Stimulated activated CD4-positive, alpha-beta T cell treated with anti-CD3 and anti-CD28 coated beads, Interleukin-1b, Interleukin-23, amount 100 ng/mL, for 4 hours (primary cell): ENCODE results near the gene DRC3.
"Not testable (repeated sequence)": the region's sequence is repeated elsewhere in the genome, so short reads cannot be mapped to it uniquely, and the experiment has no call there.

Experiments used
- DNase-seq, 2 donors: peaks; one replicate each; pipeline ENCODE4 v3.0.0-alpha.2; 2020; ENCODE audit warnings: low read depth in 2 of 2

DRC3 gene

DNA sequence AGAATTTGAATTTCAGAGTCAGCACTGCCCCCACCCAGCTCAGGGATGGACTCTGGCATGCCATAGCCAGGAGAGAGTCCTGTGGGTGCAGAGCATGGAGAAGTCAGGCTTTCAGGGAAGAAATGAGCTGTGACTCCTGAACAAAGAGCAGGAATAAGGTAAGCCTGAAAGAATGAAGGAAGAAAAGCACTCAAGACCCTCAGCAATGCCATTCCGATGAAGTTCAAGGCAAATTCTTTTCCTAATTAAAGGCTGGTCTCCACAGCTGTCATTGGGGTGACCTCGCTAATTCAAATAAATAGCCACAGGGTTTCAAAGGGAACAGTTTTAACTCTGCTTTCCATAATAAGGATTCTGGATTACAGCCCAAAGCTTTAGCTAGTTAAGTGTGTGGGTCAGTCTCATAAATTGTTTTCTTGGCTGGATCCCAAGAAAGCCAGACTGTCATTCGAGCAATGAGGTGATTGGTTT is 32.2 kb upstream of the DRC3 start:
- DNase-seq, result no peak

DNA sequence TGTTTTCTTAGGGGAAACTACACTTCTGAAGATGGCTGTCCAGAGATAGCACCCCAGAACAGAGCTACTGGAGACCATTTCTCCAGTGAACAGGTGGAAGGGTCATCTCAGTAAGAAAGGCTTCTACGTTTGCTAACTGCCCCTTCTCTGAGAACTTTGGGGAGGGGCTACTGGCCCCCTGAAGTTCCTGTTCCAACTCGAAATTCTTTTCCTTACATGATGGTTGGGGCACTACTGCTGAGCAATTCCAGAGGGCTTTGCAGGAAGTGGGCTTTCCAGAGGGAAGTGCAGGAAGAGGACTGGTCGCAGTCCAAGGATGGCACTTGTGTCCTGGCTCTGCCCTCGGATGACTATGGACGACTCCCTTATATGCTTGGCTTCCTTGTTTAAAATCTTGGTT is 31.6 kb upstream of the DRC3 start:
- DNase-seq, result no peak

DNA sequence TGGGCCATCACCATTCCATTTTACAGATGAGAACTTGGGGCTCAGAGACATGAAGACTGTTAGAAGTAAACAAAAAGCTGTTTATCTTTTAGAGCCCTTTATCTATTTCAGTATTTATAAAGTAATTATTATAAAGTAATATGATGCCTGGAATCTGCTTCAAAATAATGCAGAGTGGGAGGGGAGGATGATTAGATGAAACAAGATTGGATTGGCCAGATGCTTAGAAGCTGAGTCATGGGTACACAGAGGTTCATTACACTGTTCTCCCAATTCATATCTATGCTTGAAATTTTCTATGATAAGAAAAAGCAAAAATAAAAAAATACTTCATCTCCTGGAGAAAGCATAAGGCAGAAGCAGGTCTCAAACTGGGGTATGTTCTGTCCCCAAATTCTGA is 29.8 kb upstream of the DRC3 start:
- no peak for DNase-seq

DNA sequence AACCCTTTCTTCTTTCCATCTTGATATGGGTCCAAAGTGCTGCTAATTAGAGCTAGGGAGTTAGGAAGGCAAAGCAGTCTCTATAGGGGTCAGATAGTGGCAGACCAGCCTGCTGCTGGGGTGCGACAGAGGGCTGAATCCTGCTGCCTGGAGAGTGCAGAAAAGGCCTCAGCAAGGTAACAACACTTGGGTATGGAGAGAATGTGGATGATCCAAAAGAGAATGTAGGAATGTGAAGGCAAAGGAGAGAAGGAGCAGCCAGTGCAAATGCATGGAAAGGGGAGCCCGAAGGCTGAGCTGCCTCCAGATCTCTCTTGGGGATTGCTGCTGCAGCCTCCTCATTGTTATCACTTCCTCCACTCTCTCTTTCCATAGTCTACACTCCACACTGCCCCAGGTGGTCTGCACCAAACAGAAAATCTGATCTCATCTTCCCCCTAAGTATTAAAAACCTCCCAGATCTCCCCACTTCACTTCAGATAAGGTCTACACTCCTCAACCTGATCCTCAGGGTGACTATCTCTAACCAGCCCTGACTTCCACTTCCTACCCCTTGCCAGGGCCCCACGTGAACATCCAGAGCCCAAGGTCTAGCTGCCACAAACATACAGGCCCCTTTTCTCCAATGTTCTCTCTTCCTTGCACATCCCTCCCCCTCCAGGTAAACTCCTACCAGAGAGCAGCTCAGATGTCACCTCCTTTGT is 29.2 kb upstream of the DRC3 start:
- no peak for DNase-seq

DNA sequence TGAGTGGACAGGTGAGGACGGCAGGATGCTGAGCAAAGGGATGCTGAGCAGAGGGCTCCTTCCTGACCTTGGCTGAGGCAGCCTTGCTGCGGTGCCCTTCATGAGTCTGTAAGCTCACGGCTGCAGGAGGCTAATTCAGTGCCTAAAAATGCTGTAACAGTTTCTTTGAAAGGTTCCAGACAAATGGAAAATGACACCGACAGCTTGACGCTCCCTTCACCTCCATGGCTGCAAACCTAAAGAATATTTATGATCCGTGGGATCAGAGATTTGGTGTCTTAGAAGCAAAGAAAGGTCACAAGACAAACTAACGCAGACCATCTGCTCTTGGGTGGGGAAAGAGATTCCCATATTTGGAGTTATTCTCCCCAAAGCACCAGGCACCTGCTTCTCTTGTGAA is 28.4 kb upstream of the DRC3 start:
- no peak for DNase-seq

DNA sequence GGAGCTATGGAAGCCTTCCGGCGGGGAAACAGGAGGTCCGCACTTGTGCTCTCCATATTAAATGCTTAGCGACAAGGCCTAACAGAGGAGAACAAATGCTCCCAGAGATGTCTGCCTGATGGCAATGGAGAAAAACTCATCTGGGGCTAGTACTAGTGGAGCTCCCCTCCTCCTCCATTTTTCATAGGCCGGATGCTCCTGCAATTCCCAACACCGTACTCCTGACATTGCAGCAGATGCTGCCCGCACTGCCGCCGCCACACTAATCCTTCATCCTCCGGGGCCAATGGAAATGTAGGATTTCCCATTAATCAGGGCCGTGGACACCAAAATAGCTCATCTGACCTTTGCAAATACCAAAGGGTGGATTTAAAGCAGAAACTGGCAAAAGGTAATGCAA is 27.9 kb upstream of the DRC3 start:
- no peak for DNase-seq

DNA sequence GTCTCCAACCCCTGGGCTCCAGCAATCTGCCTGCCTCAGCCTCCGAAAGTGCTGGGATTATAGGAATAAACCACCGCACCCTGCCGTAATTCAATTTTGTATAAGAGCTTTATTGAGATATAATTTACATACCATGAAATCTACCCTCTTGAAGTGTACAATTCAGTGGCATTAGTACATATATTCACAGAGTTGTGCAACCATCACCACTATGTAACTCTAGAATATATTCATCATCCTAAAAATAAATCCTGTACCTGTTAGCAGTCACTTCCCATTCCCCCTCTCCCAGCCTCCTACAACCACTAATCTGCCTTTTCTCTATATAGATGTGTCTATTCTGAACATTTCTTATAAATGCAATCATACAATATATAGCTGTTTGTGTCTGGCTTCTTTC is 26.6 kb upstream of the DRC3 start:
- no peak for DNase-seq

DNA sequence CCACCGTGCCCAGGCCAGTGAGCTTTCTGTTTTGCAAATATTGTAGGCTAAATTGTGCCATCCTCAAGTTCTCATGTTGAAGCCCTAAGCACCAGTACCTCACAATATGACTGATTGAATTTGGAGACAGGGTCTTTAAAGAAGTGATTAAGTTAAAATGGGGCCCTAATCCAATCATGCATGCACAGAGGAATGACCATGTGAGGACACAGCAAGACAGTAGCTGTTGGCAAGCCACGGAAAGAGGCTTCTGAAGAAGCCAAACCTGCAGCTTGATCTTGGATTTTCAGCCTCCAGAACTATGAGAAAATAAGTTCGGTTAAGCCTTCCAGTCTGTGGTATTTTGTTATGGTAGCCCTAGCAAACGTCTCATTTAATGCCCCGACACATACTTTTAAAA is 25.4 kb upstream of the DRC3 start:
- no peak for DNase-seq

DNA sequence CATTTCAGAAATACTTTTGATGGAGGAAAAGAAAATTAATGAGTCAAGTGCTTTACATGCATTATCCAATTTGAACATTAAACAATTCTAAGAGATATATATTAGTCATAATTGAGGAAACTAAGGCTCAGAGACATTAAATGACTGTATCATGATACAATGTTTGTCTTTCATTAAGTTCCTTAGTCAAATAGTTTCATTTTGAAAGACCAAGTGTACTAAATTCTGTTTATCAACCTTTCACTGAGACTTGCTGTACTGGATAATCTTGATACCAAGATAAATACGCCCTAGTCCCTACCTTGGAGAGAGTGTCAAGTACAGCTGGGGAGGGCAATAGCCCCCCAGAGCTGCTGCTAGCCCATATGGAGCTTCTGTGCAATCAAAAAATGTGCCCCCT is 24.7 kb upstream of the DRC3 start:
- DNase-seq, result no peak

DNA sequence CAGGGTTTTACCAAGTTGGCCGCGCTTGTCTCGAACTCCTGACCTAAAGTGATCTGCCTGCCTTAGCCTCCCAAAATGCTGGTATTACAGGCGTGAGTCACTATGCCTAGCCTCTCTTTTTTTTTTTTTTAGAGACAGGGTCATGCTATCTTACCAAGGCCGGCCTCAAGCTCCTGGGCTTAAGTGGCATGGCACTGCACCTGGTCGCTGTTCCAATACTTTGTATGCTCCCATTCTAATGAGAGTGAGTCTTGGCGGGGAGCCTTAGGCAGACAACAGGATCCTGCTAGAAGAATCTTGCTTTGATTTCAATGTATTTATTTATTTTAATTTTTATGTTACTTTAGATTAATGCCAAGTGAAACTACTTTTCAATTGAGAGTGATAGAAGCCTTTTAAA is 22.3 kb upstream of the DRC3 start:
- DNase-seq, result no peak

DNA sequence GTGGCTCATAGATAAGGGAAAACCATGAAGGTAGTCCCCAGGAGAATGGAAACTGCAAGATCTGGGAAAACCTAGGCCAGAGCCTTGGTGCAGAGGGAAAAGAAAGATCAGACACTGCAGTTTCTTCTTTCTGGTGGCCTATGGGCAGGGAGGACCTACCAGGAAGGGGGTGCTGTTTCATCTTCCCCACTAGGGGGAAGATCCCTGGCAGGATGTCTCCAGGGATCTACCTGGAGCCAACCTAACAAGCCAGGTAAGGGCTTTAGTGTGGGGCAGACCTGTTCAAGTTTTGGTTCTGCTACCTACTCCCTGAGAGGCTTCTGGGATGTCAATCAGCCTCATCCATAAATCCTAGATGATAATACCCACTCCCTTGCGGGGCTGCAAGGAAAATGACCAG is 21.9 kb upstream of the DRC3 start:
- DNase-seq, result no peak

DNA sequence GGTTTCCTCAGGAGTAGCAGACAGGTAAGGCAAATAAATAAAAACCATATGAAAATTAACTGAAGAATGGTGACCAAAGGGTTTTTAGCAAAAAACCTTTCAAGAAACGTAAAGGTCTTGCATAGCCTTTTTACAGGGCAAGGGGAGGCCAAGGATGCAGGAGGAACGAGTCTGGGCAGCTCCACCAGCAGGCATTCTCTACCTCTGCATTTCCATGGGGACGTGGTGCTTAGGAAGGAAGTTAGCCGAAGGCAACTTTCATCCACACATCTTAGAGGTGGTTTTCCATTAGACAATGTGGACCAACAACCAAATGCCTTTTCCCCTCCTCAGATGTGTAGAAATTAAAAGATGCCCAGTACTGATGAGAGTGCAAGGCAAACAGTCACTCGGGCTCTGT is 21.1 kb upstream of the DRC3 start:
- DNase-seq, result no peak

DNA sequence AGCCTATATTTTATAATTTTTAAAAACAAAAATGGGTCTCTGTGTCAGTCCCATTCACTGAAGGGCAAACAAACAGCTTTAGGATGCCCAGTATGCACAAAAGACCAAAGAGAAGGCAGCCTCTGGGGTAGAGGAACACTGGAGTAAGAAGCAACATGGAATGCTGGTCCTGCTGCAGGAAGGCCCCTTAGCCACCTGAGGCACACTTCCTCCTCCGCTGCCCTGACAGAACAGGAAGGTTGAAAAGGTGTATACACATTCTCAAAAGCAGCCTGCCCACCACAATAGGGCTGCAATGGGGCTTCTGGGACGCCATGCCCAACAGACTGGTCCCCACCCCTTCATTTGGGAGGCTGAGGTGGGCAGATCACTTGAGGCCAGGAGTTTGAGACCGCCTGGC is 20.0 kb upstream of the DRC3 start:
- DNase-seq, result no peak

DNA sequence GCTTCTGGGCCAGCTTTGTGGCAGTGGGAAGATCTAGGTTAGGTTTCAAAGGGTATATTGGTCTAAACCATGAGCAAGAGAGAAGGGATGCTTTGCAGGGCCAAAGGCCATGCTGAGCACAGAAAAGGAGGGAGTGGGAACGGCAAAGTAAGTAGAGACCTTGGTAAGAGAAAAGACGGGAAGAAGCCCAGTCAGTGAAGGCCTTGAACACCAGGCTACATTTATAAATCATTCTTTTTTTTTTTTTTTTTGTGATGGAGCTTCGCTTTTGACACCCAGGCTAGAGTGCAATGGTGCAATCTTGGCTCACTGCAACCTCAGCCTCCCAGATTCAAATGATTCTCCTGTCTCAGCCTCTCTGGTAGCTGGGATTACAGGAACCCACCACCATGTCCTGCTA is 18.6 kb upstream of the DRC3 start:
- no peak for DNase-seq

DNA sequence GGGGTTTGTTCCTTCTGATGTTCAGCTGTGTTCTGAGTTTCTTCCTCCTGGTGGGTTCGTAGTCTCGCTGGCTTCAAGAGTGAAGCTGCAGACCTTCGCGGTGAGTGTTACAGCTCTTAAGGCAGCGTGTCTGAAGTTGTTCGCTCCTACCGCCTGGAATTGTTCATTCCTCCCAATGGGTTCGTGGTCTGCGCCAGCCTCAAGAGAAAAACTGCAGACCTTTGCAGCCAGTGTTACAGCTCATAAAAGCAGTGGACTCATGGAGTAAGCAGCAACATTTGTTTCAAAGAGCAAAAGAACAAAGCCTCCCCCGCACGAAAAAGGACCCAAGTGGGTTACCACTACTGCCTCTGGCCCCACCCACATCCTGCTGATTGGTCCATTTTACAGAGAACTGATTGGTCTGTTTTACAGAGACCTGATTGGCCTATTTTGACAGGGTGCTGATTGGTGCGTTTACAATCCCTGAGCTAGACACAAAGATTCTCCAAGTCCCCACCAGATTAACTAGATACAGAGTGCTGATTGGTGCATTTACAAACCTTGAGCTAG is 16.8 kb upstream of the DRC3 start:
- DNase-seq, result not testable (repeated sequence)

DNA sequence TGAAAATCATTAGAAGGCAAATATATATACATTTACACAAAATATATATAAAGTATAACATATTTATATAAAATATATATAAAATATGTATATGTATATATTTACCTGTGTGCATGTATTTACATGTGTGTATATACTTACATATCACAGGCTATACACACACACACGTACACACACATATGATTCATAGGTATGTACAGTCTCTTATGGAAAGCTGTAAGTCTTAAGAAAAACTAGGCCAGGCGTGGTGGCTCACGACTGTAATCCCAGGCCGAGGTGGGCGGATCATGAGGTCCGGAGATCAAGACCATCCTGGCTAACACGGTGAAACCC is 15.1 kb upstream of the DRC3 start:
- no peak for DNase-seq

DNA sequence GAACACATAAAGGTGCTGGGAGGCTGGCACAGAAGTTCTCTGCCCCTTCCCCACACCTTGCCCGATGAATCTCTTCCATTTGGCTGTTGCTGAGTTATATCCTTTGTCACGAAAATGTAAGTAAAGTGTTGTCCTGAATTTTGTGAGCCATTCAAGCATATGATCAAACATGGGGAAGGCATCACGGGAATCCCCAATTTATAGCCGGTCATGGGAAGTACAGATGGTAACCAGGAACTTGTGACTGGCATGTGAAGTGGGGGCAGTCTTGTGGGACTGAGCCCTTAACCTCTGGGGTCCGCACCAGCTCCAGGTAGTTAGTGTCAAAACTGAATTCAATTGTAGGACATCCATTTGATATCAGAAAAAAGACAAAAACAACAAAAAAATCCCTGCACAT is 13.7 kb upstream of the DRC3 start:
- no peak for DNase-seq

DNA sequence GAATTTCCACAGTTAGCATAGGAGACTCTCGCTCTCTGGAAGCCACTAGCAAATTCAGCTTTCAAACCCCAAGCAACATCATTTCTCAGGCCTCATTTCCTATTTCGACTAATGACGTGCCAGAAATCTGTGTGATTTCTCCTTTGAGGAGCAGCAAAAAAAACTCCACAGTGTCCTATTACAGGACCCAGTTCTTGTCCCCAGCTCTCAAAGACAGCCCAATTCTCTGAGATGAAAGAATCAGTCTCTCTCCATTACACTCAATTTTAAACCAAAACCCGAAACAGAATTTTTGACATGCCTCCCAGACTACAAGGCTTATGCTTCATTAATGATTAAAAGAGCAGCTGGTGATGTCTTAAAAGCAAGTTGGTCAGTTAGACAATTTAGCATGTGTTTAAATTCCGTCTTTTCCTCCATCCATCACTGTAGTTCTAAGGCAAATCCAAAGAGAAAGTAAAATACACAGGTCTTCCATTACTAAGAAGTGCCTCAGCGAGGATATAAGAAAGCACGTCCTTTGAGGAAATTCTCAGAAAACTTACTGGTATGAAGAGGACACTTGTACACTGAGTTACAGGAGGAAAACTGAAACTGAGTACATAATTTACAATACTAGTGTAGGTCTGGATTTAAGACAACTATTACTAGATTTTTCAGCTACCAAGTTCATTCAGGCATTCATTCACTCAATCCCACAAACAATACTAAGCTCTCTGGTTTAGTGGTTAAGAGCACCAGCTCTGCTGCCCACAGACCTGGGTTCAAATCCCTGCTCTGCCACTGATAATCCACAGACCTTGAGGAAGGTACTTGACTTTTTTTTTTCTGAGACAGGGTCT is 12.9 kb upstream of the DRC3 start:
- DNase-seq, result no peak

DNA sequence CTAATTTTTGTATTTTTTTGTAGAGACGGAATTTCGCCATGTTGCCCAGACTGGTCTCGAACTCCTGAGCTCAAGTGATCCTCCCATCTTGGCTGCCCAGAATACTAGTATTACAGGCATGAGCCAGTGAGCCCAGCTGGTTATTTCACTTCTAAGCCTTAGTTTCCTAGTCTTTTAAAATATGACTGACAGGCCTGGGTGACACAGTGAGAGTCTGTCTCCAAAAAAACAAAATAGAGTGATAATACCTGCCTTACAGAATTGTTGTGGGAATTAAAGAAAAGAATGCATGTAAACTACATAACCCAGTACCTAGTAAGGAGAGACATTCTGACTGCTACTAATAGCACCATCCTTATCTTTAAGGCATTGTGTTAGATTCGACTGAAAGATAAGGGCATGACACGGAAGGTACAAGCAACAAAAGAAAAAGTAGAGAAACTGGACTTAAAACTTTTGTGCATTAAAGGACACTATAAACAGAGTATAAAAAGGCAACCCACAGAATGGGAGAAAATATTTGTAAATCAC is 12.1 kb upstream of the DRC3 start:
- DNase-seq, result no peak

DNA sequence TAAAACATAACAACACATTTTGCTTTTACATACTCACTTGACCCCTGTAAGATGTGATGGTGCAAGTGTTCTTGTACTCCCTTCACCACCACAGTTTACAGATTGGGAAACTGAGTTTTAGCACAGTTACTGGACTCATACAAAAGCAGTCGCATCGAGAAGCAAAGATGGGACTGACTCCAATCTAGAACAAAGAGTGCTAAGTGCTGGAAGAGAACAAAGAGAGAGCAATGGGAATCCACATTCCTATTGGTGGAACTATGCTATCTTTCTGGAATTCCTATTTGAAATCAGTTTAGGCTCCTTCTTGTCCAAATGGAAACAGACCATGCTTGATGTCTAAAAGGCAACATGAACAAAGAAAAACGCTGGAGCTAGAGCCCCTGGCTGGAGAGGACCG is 9.6 kb upstream of the DRC3 start:
- no peak for DNase-seq

DNA sequence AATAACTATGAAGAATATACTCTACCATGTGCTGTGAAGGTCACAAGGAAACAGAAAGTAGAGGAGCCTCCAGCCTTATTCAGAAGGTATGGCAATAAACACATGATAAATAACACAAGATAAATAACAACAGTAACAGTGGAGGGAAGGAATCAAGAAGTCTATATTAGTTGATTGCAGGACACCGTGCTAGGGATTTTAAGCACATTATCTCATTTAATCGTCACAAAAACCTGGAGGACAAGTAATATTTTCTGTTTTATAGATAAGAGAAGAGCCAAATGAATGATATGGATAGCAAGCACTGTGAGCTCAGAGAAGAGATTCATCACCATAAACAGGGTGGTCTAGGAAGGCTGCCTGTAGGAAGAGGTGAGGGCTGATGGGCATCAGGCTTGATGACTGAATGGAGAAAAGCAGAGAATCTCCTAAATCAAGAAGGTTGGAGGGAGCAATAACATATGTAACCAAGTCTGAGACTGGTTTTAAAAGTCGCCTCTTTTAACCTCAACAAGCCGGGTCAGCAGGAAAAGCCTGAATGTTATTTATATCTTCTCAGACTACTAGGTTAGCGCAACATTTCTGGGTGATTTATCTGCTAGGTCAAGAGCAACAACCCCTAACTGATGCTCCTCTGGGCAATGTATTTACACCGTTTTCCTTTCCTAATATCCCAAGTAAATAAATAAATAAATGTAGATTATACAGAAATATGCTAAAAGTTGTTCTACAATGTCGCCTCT is 8.8 kb upstream of the DRC3 start:
- DNase-seq, result no peak

DNA sequence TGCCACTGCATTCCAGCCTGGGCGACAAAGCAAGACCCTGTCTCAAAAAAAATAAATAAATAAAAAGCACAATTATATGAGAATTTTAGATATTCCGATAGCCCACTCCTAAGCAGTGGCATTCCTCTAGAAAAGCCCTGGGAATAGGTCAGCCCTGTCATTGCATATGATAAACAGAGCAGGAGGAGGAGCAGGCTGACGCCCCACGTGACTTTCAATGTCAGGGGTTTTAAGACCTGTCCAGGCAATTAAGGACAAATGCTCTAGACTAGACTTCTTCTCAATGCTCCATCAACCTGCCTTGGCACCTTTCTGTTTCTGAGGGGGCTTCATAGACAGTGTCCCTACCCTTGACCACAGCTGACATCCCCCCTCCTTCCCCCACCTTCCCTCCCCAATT is 8.0 kb upstream of the DRC3 start:
- no peak for DNase-seq
